Right lobe of liver (tissue), 4 donors: Measurements from ENCODE around the gene CEP57L1.
A peak's percentile ranks its signal among the peaks of the same experiment; 100 is the strongest.

Experiments
- CTCF ChIP-seq, 4 donors: fragments of 200-600 bp in 3 of 4; fragments of 450-650 bp in 1 of 4; IDR thresholded peaks; one replicate each; pipeline versions ENCODE4 v1.5.1 to v1.8.0; 2016 to 2022; ENCODE audit warnings: antibody characterized with exemption in 4 of 4, mild to moderate bottlenecking in 2 of 4
- POLR2A ChIP-seq: fragments of 450-650 bp; IDR thresholded peaks from one replicate; pipeline ENCODE4 v1.6.1; 2017; ENCODE audit warnings: antibody characterized with exemption, mild to moderate bottlenecking
- donor health status: DM: no; HTN: no; CAD: no.
- donor health status: DM: no; HTN: no; CAD: no.
- donor health status: DM: no; HTN: yes; CAD: no.

GRCh38 chr6:109187399-109188114 is 92.2 kb downstream of the CEP57L1 start:
- peak; percentile 90 to 95 (median 94) for TF ChIP-seq CTCF (IDR thresholded peaks at IDR 0.05)
- TF ChIP-seq POLR2A, result no peak
